Spleen (tissue), 11 donors: Measurements from ENCODE around the gene FAM169A. TPM values are rescaled to one million over a fixed set of nuclear protein-coding genes. Genes with fewer than 3 reads are reported as not detected.
"Not testable (repeated sequence)": the region's sequence is repeated elsewhere in the genome, so short reads cannot be mapped to it uniquely, and the experiment has no call there.

Experiments
- DNase-seq: peaks from one replicate; pipeline ENCODE4 v3.0.0-alpha.2; 2020
- H3K27ac ChIP-seq, 8 donors: fragments of 200-600 bp; sonication (generic) in 7 of 8; 1 replicate in 4 of 8; 2 replicates in 4 of 8; pipeline versions ENCODE4 v1.5.0 to v1.8.0; 2016 to 2021; ENCODE audit warnings: inconsistent platforms in 4 of 8, mild to moderate bottlenecking in 4 of 8, moderate library complexity in 1 of 8
- H3K27me3 ChIP-seq, 7 donors: fragments of 200-600 bp; sonication (generic) in 6 of 7; replicated peaks in 1 of 7; 1 replicate in 4 of 7; 2 replicates in 3 of 7; pipeline versions ENCODE4 v1.5.0 to v1.8.0; 2016 to 2021; ENCODE audit warnings: inconsistent platforms in 3 of 7, mild to moderate bottlenecking in 1 of 7
- H3K36me3 ChIP-seq, 6 donors: fragments of 200-600 bp; sonication (generic) in 5 of 6; 1 replicate in 4 of 6; 2 replicates in 2 of 6; pipeline versions ENCODE4 v1.5.0 to v1.8.0; 2016 to 2021; ENCODE audit warnings: inconsistent platforms in 2 of 6
- H3K4me1 ChIP-seq, 6 donors: fragments of 200-600 bp; sonication (generic) in 5 of 6; 1 replicate in 3 of 6; 2 replicates in 3 of 6; pipeline versions ENCODE4 v1.5.0 to v1.8.0; 2016 to 2021; ENCODE audit warnings: inconsistent platforms in 3 of 6
- H3K4me3 ChIP-seq, 8 donors: fragments of 200-600 bp; sonication (generic) in 7 of 8; 1 replicate in 4 of 8; 2 replicates in 4 of 8; pipeline versions ENCODE4 v1.5.0 to v1.8.0; 2016 to 2021; ENCODE audit warnings: inconsistent platforms in 4 of 8, mild to moderate bottlenecking in 4 of 8, moderate library complexity in 2 of 8
- H3K9me3 ChIP-seq, 8 donors: fragments of 200-600 bp; sonication (generic) in 7 of 8; 1 replicate in 4 of 8; 2 replicates in 4 of 8; pipeline versions ENCODE4 v1.5.0 to v1.8.0; 2016 to 2021; ENCODE audit warnings: inconsistent platforms in 4 of 8
- POLR2A ChIP-seq, 3 donors: fragments of 450-650 bp; IDR thresholded peaks; one replicate each; pipeline ENCODE4 v1.5.1; 2017; ENCODE audit warnings: antibody characterized with exemption in 3 of 3, mild to moderate bottlenecking in 1 of 3
- POLR2AphosphoS5 ChIP-seq, 3 donors: sonication (generic); formaldehyde crosslinking; IDR thresholded peaks; one replicate each; pipeline ENCODE4 v1.5.1; 2017; ENCODE audit warnings: antibody characterized with exemption in 3 of 3
- WGBS, 5 donors: extraction: QIAGEN DNeasy Blood & Tissue Kit in 3 of 5; methylation state at CpG; one replicate each; pipeline versions ENCODE4 v1.1.5 to v1.1.7; 2013 to 2018; 5-methylcytosine and 5-hydroxymethylcytosine counted together
- intact Hi-C: fragments of 100-400 bp; cut with DNase I; formaldehyde crosslinking; loops from one replicate; pipeline ENCODE4 v1.15.0; 2023; ENCODE audit warnings: low total_unique reads
- polyA plus RNA-seq, 3 donors: library from polyadenylated mRNA; stranded (reverse); fragments of 200-250 nt; gene quantifications; one replicate each; pipeline ENCODE4 v1.2.1, GENCODE V29; 2013
- total RNA-seq, 7 donors: library from RNA; depleted of rRNA in 3 of 7; stranded (reverse); fragments of >200 nt in 3 of 7; fragmentation: NEBNext Ultra II Directional in 4 of 7; extraction: Animal tissue kit (Norgen Biotek cat#: 25700) in 4 of 7; gene quantifications; one replicate each; pipeline versions ENCODE4 v1.1.0 to v1.2.1, GENCODE V29; 2016 to 2021
- TF ChIP-seq, protein P1 (sequence below), 11 experiments: fragments of 200-600 bp in 7 of 11; fragments of 450-650 bp in 4 of 11; sonication (generic) in 4 of 11; IDR thresholded peaks in 8 of 11; conservative IDR thresholded peaks in 3 of 11; 1 replicate in 7 of 11; 2 replicates in 4 of 11; pipeline versions ENCODE4 v1.4.0 to v1.8.0; 2016 to 2021; ENCODE audit warnings: antibody characterized with exemption in 11 of 11, inconsistent platforms in 4 of 11, mild to moderate bottlenecking in 1 of 11
- donor health status: healthy with polysubstance abuse.
- donor health status: DM: no; HTN: no; CAD: no; lungs with moderate emphysema.
- donor health status: DM: no; HTN: no; CAD: no.
- donor health status: Bipolar disorder and iron deficiency.
- donor health status: healthy.
- donor health status: DM: no; HTN: no; CAD: no.
- donor health status: DM: yes; HTN: yes; CAD: no.

Gene FAM169A
- total and polyA plus RNA-seq, 10 donors: 1.1 to 16.8 (median 7.8) TPM

DNA sequence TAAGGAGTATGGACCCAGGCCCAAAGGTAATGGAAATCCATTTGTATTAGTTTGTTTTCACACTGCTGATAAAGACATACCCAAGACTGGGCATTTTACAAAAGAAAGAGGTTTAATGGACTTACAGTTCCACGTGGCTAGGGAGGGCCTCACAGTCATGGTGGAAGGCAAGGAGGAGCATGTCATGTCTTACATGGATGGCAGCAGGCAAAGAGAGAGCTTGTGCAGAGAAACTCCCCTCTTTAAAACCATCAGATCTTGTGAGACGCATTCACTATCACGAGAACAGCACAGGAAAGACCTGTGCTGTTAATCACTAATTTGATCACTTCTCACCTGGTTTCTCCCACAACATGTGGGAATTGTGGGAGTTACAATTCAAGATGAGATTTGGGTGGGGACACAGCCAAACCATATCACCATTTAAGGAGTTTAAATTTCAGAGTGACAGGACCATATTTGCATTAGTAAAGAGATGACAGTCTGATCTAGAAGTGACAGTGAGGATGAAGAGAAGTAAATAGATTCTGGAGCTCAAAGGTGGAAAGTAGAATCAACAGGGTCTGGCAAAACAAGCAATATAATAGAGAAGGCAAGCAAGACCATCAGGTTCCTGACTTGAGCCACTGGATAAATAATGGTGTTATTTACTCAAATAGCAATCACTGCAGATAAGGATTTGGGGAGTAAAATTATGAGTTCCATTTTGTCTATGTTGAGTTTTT, 7.5 kb upstream of the FAM169A start:
- TF ChIP-seq, protein P1, sequence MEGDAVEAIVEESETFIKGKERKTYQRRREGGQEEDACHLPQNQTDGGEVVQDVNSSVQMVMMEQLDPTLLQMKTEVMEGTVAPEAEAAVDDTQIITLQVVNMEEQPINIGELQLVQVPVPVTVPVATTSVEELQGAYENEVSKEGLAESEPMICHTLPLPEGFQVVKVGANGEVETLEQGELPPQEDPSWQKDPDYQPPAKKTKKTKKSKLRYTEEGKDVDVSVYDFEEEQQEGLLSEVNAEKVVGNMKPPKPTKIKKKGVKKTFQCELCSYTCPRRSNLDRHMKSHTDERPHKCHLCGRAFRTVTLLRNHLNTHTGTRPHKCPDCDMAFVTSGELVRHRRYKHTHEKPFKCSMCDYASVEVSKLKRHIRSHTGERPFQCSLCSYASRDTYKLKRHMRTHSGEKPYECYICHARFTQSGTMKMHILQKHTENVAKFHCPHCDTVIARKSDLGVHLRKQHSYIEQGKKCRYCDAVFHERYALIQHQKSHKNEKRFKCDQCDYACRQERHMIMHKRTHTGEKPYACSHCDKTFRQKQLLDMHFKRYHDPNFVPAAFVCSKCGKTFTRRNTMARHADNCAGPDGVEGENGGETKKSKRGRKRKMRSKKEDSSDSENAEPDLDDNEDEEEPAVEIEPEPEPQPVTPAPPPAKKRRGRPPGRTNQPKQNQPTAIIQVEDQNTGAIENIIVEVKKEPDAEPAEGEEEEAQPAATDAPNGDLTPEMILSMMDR (IDR thresholded peaks at IDR 0.05 in 8 of 11, conservative IDR thresholded peaks at IDR 0.05 in 3 of 11): no peak
- no peak for TF ChIP-seq POLR2A (IDR thresholded peaks at IDR 0.05)
- no peak for TF ChIP-seq POLR2AphosphoS5 (IDR thresholded peaks at IDR 0.05)

DNA sequence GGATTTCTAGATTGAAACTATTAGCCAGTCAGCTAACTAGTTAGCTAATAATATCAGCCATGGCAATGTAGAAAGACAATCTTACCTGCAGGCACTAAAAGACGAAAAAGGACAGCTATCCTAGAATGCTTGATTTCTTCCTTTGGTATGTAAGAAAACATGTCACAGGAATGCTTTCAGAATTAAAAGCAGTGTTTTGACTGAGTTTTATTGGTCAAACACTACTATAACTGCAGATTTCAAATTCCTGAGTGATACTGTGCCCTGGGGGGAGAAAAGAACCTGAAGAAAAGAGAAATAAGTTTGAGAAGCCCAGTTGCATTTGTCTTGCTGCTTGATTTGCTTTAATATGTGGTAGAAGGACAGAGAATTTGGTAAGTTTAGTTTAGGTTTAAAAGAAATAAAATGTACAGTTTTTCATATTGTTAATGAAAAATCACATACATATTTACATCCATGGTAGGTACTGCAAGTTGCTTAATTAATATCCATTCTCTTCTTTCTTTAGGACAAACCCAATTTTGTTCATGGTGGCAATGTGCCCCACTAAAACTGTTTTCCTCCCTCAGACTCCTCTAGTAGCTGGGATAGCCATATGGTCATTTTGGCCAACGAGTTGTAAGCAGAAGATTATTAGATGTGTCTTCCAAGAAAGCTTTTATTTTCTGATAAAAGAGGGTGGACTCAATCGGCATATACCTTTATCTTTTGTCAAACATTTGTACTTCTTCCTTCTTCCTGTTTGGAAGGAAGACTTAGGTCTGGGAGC, 4.3 kb upstream of the FAM169A start:
- Histone ChIP-seq H3K9me3 (peaks cover 0 to 3% (median 0%) of the 10 kb centered on the region in 8 donors), H3K27ac (no peak overlapping the region), H3K27me3 (peaks cover 0 to 22% (median 16%) of the 10 kb centered on the region in 7 donors), H3K36me3 (no peaks in the 10 kb centered on the region), H3K4me3 (no peak overlapping the region), H3K4me1 (peaks cover 0 to 15% (median 5%) of the 10 kb centered on the region in 6 donors)
- intact Hi-C loops: no loop called here
- WGBS, 5 donors: 79 to 92% (median 83%) methylated on average over 3 of the region's 3 CpGs
- no peak for DNase-seq
- TF ChIP-seq, protein P1 (IDR thresholded peaks at IDR 0.05 in 8 of 11, conservative IDR thresholded peaks at IDR 0.05 in 3 of 11): no peak
- no peak for TF ChIP-seq POLR2A (IDR thresholded peaks at IDR 0.05)
- TF ChIP-seq POLR2AphosphoS5 (IDR thresholded peaks at IDR 0.05): no peak

More for the DNA sequence above, 7.5 kb upstream of the FAM169A start:
- H3K27me3 ChIP-seq: no peaks in the 10 kb centered on the region
- H3K4me3 ChIP-seq: no peak overlapping the region
- no peak for DNase-seq
- no peaks in the 10 kb centered on the region for H3K36me3 ChIP-seq
- H3K9me3 ChIP-seq: peaks cover 0 to 3% (median 0%) of the 10 kb centered on the region in 8 donors
- H3K4me1 ChIP-seq: no peaks in the 10 kb centered on the region
- intact Hi-C loops: no loop called here
- 71 to 87% (median 83%) methylated on average over 3 of the region's 3 CpGs for WGBS, 5 donors
- H3K27ac ChIP-seq: no peak overlapping the region

GRCh38 chr5:74869414-74869813, 3.2 kb upstream of the FAM169A start:
- H3K9me3 ChIP-seq, H3K36me3 ChIP-seq, H3K27ac ChIP-seq, H3K4me3 ChIP-seq, DNase-seq, intact Hi-C loops: not testable (repeated sequence)
- WGBS, 5 donors: 74 to 86% (median 80%) methylated on average over 10 of the region's 10 CpGs
- Histone ChIP-seq H3K4me1 (peaks cover 0 to 24% (median 12%) of the 10 kb centered on the region in 6 donors), H3K27me3 (peaks cover 0 to 32% (median 21%) of the 10 kb centered on the region in 7 donors)

- Histone ChIP-seq H3K4me1 (peaks cover 0 to 24% (median 12%) of the 10 kb centered on the region in 6 donors), H3K27me3 (peaks cover 0 to 36% (median 21%) of the 10 kb centered on the region in 7 donors), H3K9me3 (no peaks in the 10 kb centered on the region), H3K36me3 (no peaks in the 10 kb centered on the region), H3K27ac (peak overlapping the region; percentile 38 to 83 (median 69)), H3K4me3 (peak overlapping the region; percentile 42 to 83 (median 65))
- WGBS, 5 donors: 12 to 32% (median 14%) methylated on average over 18 to 37 of the region's 37 CpGs
- peak; percentile 77 for DNase-seq
- TF ChIP-seq, protein P1 (IDR thresholded peaks at IDR 0.05 in 8 of 11, conservative IDR thresholded peaks at IDR 0.05 in 3 of 11): no peak
- TF ChIP-seq POLR2A (IDR thresholded peaks at IDR 0.05): no peak
- no peak for TF ChIP-seq POLR2AphosphoS5 (IDR thresholded peaks at IDR 0.05)
- intact Hi-C loops: no loop called here
Observed at GRCh38 chr5:74866596-74867162, 492 bp upstream of the FAM169A start.
